Ishikawa (cell line): ENCODE data around the gene TBC1D16.

ENCODE experiments used
- EP300 ChIP-seq: IDR thresholded peaks from 2 replicates; pipeline ENCODE4 v1.6.1; 2012; ENCODE audit warnings: borderline replicate concordance
- TAF1 ChIP-seq: IDR thresholded peaks from 2 replicates; pipeline ENCODE4 v1.6.1; 2012; ENCODE audit warnings: low read depth, mild to moderate bottlenecking
- YY1 ChIP-seq: IDR thresholded peaks from 2 replicates; pipeline ENCODE4 v1.6.1; 2012; ENCODE audit warnings: low read depth
- TF ChIP-seq, protein P1 (sequence below): IDR thresholded peaks from 2 replicates; pipeline ENCODE4 v1.6.1; 2012

DNA sequence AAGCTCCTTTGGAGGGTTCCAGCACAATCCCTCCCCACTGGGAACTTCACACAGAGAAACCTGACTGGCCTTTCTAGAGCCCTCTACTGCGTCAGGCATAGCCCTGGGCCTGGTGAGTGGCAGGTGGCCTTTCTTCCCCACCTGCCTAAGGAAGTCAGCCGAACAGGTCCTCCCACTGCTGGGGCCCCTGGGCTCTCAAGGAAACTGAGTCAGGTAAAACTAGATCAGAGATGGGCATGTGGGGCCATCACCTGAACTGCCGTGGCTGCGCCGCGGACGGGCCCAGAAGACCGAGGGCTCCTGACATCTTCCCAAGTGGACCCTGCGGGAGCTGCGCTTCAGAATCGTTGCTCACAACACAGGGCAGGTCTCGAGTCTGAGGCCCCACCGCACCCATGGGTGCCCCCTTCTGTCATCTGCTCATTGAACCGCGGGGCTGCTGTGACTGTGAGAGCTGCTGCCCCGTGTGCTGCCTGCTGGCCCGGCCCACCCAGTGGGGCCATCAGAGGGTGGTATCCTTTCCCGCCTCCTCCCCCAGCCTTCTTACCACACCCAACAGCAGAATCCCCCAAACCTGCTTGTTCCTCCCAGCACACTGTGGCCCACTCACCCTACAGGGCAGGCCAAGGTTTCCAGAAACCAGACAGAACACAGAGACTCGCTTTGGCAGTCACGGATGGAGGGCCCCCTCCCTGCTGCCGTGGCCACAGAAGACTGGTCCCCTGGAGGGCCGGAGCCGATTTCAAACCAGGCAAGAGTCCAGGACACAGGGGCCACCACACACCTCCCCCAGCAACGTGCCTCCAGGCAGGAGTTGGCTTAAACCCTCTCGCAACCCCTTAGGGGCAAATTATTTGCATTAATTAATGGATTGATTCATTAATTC is 81.1 kb downstream of the TBC1D16 start:
- TF ChIP-seq YY1 (no peak), TAF1 (no peak), EP300 (no peak)
- TF ChIP-seq, protein P1, sequence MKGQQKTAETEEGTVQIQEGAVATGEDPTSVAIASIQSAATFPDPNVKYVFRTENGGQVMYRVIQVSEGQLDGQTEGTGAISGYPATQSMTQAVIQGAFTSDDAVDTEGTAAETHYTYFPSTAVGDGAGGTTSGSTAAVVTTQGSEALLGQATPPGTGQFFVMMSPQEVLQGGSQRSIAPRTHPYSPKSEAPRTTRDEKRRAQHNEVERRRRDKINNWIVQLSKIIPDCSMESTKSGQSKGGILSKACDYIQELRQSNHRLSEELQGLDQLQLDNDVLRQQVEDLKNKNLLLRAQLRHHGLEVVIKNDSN, result no peak
